NCI-H1930 (cell line): ENCODE data around the gene GSTM1.
A peak's percentile ranks its signal among the peaks of the same experiment; 100 is the strongest.

Experiments
- DNase-seq, 2 experiments: peaks; one replicate each; lab custom pipeline; 2025; lab: John Stamatoyannopoulos, UW

GSTM1 gene

GRCh38 chr1:109687641-109688499 lies at the start of gene GSTM1:
Gene GSTM1 (plus strand): TSS chr1:109687817. CDS start chr1:109687874, 57 bp downstream.
- no peak for DNase-seq

GRCh38 chr1:109639063-109639840 lies 48.4 kb upstream of the GSTM1 start:
- DNase-seq, result no peak

- DNase-seq, result no peak
Observed at GRCh38 chr1:109639841-109640184, 47.8 kb upstream of the GSTM1 start.

- peak; percentile 19 to 49 for DNase-seq
Observed at GRCh38 chr1:109640285-109640865, 47.2 kb upstream of the GSTM1 start.

- no peak for DNase-seq
Observed at GRCh38 chr1:109641078-109641740, 46.4 kb upstream of the GSTM1 start.

- DNase-seq, result no peak
Observed at GRCh38 chr1:109641861-109642260, 45.8 kb upstream of the GSTM1 start.

GRCh38 chr1:109642626-109643025 lies 45.0 kb upstream of the GSTM1 start:
- no peak for DNase-seq

GRCh38 chr1:109643385-109644230 lies 44.0 kb upstream of the GSTM1 start:
- DNase-seq, result peak in 1 of 2 experiments; percentile 41

- DNase-seq, result no peak
Observed at GRCh38 chr1:109644670-109645069, 42.9 kb upstream of the GSTM1 start.

GRCh38 chr1:109649491-109649914 lies 38.1 kb upstream of the GSTM1 start:
- no peak for DNase-seq

GRCh38 chr1:109650609-109651008 lies 37.0 kb upstream of the GSTM1 start:
- no peak for DNase-seq

- DNase-seq, result no peak
Observed at GRCh38 chr1:109652402-109652801, 35.2 kb upstream of the GSTM1 start.

- no peak for DNase-seq
Observed at GRCh38 chr1:109653306-109653705, 34.3 kb upstream of the GSTM1 start.

- no peak for DNase-seq
Observed at GRCh38 chr1:109654519-109654918, 33.1 kb upstream of the GSTM1 start.

GRCh38 chr1:109655615-109656519 lies 31.8 kb upstream of the GSTM1 start, which contains the start of gene GSTM4:
Gene GSTM4 (plus strand): TSS chr1:109656099. CDS start chr1:109656390, 291 bp downstream.
- peak; percentile 41 to 50 for DNase-seq

GRCh38 chr1:109657395-109657794 lies 30.2 kb upstream of the GSTM1 start:
- no peak for DNase-seq

GRCh38 chr1:109657970-109658369 lies 29.6 kb upstream of the GSTM1 start:
- DNase-seq, result no peak

GRCh38 chr1:109658533-109659042 lies 29.0 kb upstream of the GSTM1 start:
- no peak for DNase-seq

- no peak for DNase-seq
Observed at GRCh38 chr1:109659145-109659544, 28.5 kb upstream of the GSTM1 start.
